ENCODE results near the gene EOMES. TPM values are rescaled to one million over a fixed set of nuclear protein-coding genes. Genes with fewer than 3 reads are reported as not detected.

Gene EOMES
- total RNA-seq, 2 donors from 2014 or later, result 0.29 to 1.7 TPM

GRCh38 chr3:27724459-27725197 is 2.5 kb upstream of the EOMES start:
- peaks cover 10 to 14% of the 10 kb centered on the region in 2 donors for H3K36me3 Mint-ChIP-seq
- ATAC-seq, result no peak
- DNase-seq (ENCODE audit: low spot score in 2 of 2), result no peak
- no peaks in the 10 kb centered on the region for H3K9me3 Mint-ChIP-seq
- no peak overlapping the region for H3K27ac Mint-ChIP-seq

- H3K36me3 Mint-ChIP-seq, result peaks cover 6 to 14% of the 10 kb centered on the region in 2 donors
- peak overlapping the region in 1 of 2 donors; percentile 2 for H3K27ac Mint-ChIP-seq
- no peak for ATAC-seq
- H3K9me3 Mint-ChIP-seq, result no peaks in the 10 kb centered on the region
- DNase-seq (ENCODE audit: low spot score in 2 of 2), result no peak
These were observed 1.8 kb upstream of the EOMES start for GRCh38 chr3:27723815-27724458.

- DNase-seq (ENCODE audit: low spot score in 2 of 2) (no peak), ATAC-seq (no peak)
- Mint-ChIP-seq H3K9me3 (no peaks in the 10 kb centered on the region), H3K27ac (no peak overlapping the region), H3K36me3 (peaks cover under 1 to 14% of the 10 kb centered on the region in 2 donors)
These were observed 1.3 kb upstream of the EOMES start for GRCh38 chr3:27723456-27723814.

- H3K36me3 Mint-ChIP-seq, result peaks cover 0 to 14% of the 10 kb centered on the region in 2 donors
- H3K27ac Mint-ChIP-seq, result no peak overlapping the region
- no peaks in the 10 kb centered on the region for H3K9me3 Mint-ChIP-seq
- ATAC-seq, result no peak
- no peak for DNase-seq (ENCODE audit: low spot score in 2 of 2)
These were observed 900 bp upstream of the EOMES start for GRCh38 chr3:27723001-27723445.

- Mint-ChIP-seq H3K9me3 (no peaks in the 10 kb centered on the region), H3K27ac (no peak overlapping the region), H3K36me3 (peaks cover 0 to 14% of the 10 kb centered on the region in 2 donors)
- peak in 1 of 2 donors; percentile 15 for ATAC-seq
- DNase-seq (ENCODE audit: low spot score in 2 of 2), result no peak
These were observed 1.0 kb downstream of the EOMES start for GRCh38 chr3:27720899-27721716.

- ATAC-seq, result no peak
- H3K36me3 Mint-ChIP-seq, result peaks cover 0 to 13% of the 10 kb centered on the region in 2 donors
- no peak overlapping the region for H3K27ac Mint-ChIP-seq
- DNase-seq (ENCODE audit: low spot score in 2 of 2), result no peak
- H3K9me3 Mint-ChIP-seq, result no peaks in the 10 kb centered on the region
These were observed 2.7 kb downstream of the EOMES start for GRCh38 chr3:27719314-27720003.

GRCh38 chr3:27718459-27718858 is 3.7 kb downstream of the EOMES start:
- no peak for DNase-seq (ENCODE audit: low spot score in 2 of 2)
- Mint-ChIP-seq H3K9me3 (no peaks in the 10 kb centered on the region), H3K36me3 (peaks cover 0 to 16% of the 10 kb centered on the region in 2 donors), H3K27ac (no peak overlapping the region)
- ATAC-seq, result peak in 1 of 2 donors; percentile 10

GRCh38 chr3:27717200-27717852 is 4.8 kb downstream of the EOMES start:
- Mint-ChIP-seq H3K36me3 (peaks cover 5 to 27% of the 10 kb centered on the region in 2 donors), H3K9me3 (no peaks in the 10 kb centered on the region), H3K27ac (no peak overlapping the region)
- ATAC-seq (no peak), DNase-seq (ENCODE audit: low spot score in 2 of 2) (no peak)

- no peak for ATAC-seq
- H3K9me3 Mint-ChIP-seq, result no peaks in the 10 kb centered on the region
- H3K27ac Mint-ChIP-seq, result no peak overlapping the region
- peaks cover 9 to 31% of the 10 kb centered on the region in 2 donors for H3K36me3 Mint-ChIP-seq
- no peak for DNase-seq (ENCODE audit: low spot score in 2 of 2)
These were observed 5.8 kb downstream of the EOMES start for GRCh38 chr3:27716309-27716708.

GRCh38 chr3:27715863-27716262 is 6.3 kb downstream of the EOMES start:
- Mint-ChIP-seq H3K9me3 (no peaks in the 10 kb centered on the region), H3K36me3 (peaks cover 9 to 28% of the 10 kb centered on the region in 2 donors), H3K27ac (no peak overlapping the region)
- ATAC-seq (no peak), DNase-seq (ENCODE audit: low spot score in 2 of 2) (no peak)

- no peak for ATAC-seq
- DNase-seq (ENCODE audit: low spot score in 2 of 2), result no peak
- Mint-ChIP-seq H3K9me3 (no peaks in the 10 kb centered on the region), H3K36me3 (peaks cover 9 to 27% of the 10 kb centered on the region in 2 donors), H3K27ac (no peak overlapping the region)
These were observed 6.7 kb downstream of the EOMES start for GRCh38 chr3:27715454-27715806.

GRCh38 chr3:27714692-27715453 is 7.2 kb downstream of the EOMES start:
- no peak overlapping the region for H3K27ac Mint-ChIP-seq

GRCh38 chr3:27714146-27714526 is 8.0 kb downstream of the EOMES start:
- Mint-ChIP-seq H3K36me3 (peaks cover 9 to 27% of the 10 kb centered on the region in 2 donors), H3K9me3 (no peaks in the 10 kb centered on the region), H3K27ac (peak overlapping the region in 1 of 2 donors; percentile 73)
- no peak for DNase-seq (ENCODE audit: low spot score in 2 of 2)
- no peak for ATAC-seq

More at GRCh38 chr3:27714692-27715453, 7.2 kb downstream of the EOMES start:
- no peak for ATAC-seq
- H3K9me3 Mint-ChIP-seq, result no peaks in the 10 kb centered on the region
- peaks cover 9 to 27% of the 10 kb centered on the region in 2 donors for H3K36me3 Mint-ChIP-seq
- no peak for DNase-seq (ENCODE audit: low spot score in 2 of 2)

- DNase-seq (ENCODE audit: low spot score in 2 of 2) (no peak), ATAC-seq (no peak)
- Mint-ChIP-seq H3K9me3 (no peaks in the 10 kb centered on the region), H3K27ac (peak overlapping the region in 1 of 2 donors; percentile 73), H3K36me3 (peaks cover 9 to 27% of the 10 kb centered on the region in 2 donors)
These were observed 8.5 kb downstream of the EOMES start for GRCh38 chr3:27713435-27714145.

GRCh38 chr3:27713078-27713423 is 9.1 kb downstream of the EOMES start:
- H3K27ac Mint-ChIP-seq, result peak overlapping the region in 1 of 2 donors; percentile 28
- H3K36me3 Mint-ChIP-seq, result peaks cover 9 to 27% of the 10 kb centered on the region in 2 donors
- ATAC-seq (no peak), DNase-seq (ENCODE audit: low spot score in 2 of 2) (no peak)
- no peaks in the 10 kb centered on the region for H3K9me3 Mint-ChIP-seq

Data from activated naive CD4-positive, alpha-beta T cell treated with anti-CD3 and anti-CD28 coated beads, Interleukin-2, amount 50 U/mL, for 72 hours (primary cell).